ENCODE measurements around the gene ZNF124. TPM values are rescaled to one million over a fixed set of nuclear protein-coding genes. Genes with fewer than 3 reads are reported as not detected.

ZNF124 gene
- total and polyA plus RNA-seq, 2 of the 8 experiments (the other 6 are each of a cell fraction or from before 2014, with no cell fraction given): 4.6 to 39.9 TPM

GRCh38 chr1:247119600-247120407 lies 52.0 kb downstream of the ZNF124 start:
- no peak overlapping the region for H2AFZ ChIP-seq (ENCODE audit: low read length)
- H3K18ac ChIP-seq (ENCODE audit: extremely low read depth, low read length): no peak overlapping the region
- H3K4me3 ChIP-seq (ENCODE audit: extremely low read depth in 1 of 4, insufficient read depth in 2 of 4, low read depth in 3 of 4, low read length in 4 of 4): no peak overlapping the region
- no peak overlapping the region for H2BK5ac ChIP-seq (ENCODE audit: low read depth, low read length)
- H3K4me2 ChIP-seq (ENCODE audit: insufficient read depth in 1 of 2, low read depth in 2 of 2, low read length in 2 of 2): no peak overlapping the region
- no peak overlapping the region for H2AK5ac ChIP-seq (ENCODE audit: low read depth, low read length)
- no peak overlapping the region for H2BK120ac ChIP-seq (replicated peaks; ENCODE audit: low read depth, low read length)
- no peaks in the 10 kb centered on the region for H3K23me2 ChIP-seq (ENCODE audit: low read depth, low read length)
- H3K23ac ChIP-seq (ENCODE audit: insufficient read length): no peak overlapping the region
- no peaks in the 10 kb centered on the region for H3K4me1 ChIP-seq (replicated peaks in 1 of 4; ENCODE audit: control insufficient read depth in 3 of 4, insufficient read depth in 4 of 4, low read length in 3 of 4)
- no peak overlapping the region for H2BK20ac ChIP-seq (ENCODE audit: low read length)
- no peak overlapping the region for H3K4ac ChIP-seq (replicated peaks; ENCODE audit: insufficient read length, low read depth, low read length)
- FAIRE-seq: no peak
- ChIA-PET CTCF (ENCODE audit: partially characterized antibody) (interaction anchor here (0.6 to 1.8 kb wide), 24 partner anchors 8 to 367 kb away, joined by 3 to 20 read pairs (median 3); partner anchors contain the start of gene ZNF670), POLR2A (ENCODE audit: partially characterized antibody) (interaction anchor here (0.7 to 1.9 kb wide), 2 partner anchors 16 to 19 kb away, joined by 3 to 6 read pairs; partner anchors contain the start of gene ZNF669)
- H4K8ac ChIP-seq (ENCODE audit: extremely low read depth, insufficient read depth, low read length): no peak overlapping the region
- no peaks in the 10 kb centered on the region for H3K79me2 ChIP-seq (ENCODE audit: control insufficient read depth in 1 of 2, insufficient read depth in 2 of 2, low read length in 2 of 2)
- no peaks in the 10 kb centered on the region for H3K9me3 ChIP-seq (ENCODE audit: insufficient read depth in 2 of 2, low read depth in 1 of 2, low read length in 1 of 2)
- 88% methylated on average over 19 of the region's 22 CpGs; no CpG with 5 or more reads in 1 of the 2 experiments for WGBS, 2 experiments (ENCODE audit: extremely low coverage in 1 of 2, insufficient coverage in 1 of 2, insufficient read length in 1 of 2, insufficient replicate concordance in 2 of 2, low coverage in 1 of 2, low lambda C conversion rate in 2 of 2, missing lambda C conversion rate in 1 of 2)
- H3K79me1 ChIP-seq (ENCODE audit: low read depth, low read length): no peaks in the 10 kb centered on the region
- no peak overlapping the region for H3K56ac ChIP-seq (replicated peaks; ENCODE audit: insufficient read length, low read depth, low read length)
- H4K5ac ChIP-seq (ENCODE audit: insufficient read length, low read depth, low read length): no peak overlapping the region
- H2BK15ac ChIP-seq (ENCODE audit: low read length): no peak overlapping the region
- no peak overlapping the region for H2BK12ac ChIP-seq (ENCODE audit: low read depth, low read length)
- H4K20me1 ChIP-seq (replicated peaks in 1 of 2; ENCODE audit: control insufficient read depth in 1 of 2, insufficient read depth in 2 of 2, low read length in 2 of 2): peaks cover 0 to 3% of the 10 kb centered on the region in 2 experiments
- no peak for DNase-seq (ENCODE audit: low read depth in 1 of 2, low spot score in 2 of 2)
- H3K27me3 ChIP-seq (replicated peaks in 1 of 4; ENCODE audit: control insufficient read depth in 3 of 4, extremely low read depth in 1 of 4, insufficient read depth in 3 of 4, low read length in 3 of 4): no peaks in the 10 kb centered on the region
- no peak overlapping the region for H3K14ac ChIP-seq (ENCODE audit: insufficient read length)
- no peak overlapping the region for H3K27ac ChIP-seq (ENCODE audit: low read depth, low read length)
- no peak overlapping the region for H3K9ac ChIP-seq (replicated peaks in 1 of 4; ENCODE audit: extremely low read depth in 1 of 4, low read depth in 3 of 4, low read length in 3 of 4)
- no peak overlapping the region for H4K91ac ChIP-seq (replicated peaks; ENCODE audit: insufficient read length, low read length)
- H3K36me3 ChIP-seq (ENCODE audit: control insufficient read depth in 2 of 4, insufficient read depth in 4 of 4, low read length in 3 of 4): no peaks in the 10 kb centered on the region
- TF ChIP-seq EGR1 (IDR thresholded peaks at IDR 0.05; ENCODE audit: borderline replicate concordance, low read depth, low read length): no peak
- TF ChIP-seq MAX (IDR thresholded peaks at IDR 0.05): no peak
- no peak for TF ChIP-seq SIRT6 (IDR thresholded peaks at IDR 0.05; ENCODE audit: low read length)
- TF ChIP-seq GABPA (IDR thresholded peaks at IDR 0.05; ENCODE audit: borderline replicate concordance, insufficient read depth, low read length): no peak
- TF ChIP-seq ATF3 (IDR thresholded peaks at IDR 0.05; ENCODE audit: insufficient read depth, low read depth, low read length): no peak
- no peak for TF ChIP-seq CHD1 (IDR thresholded peaks at IDR 0.05; ENCODE audit: low read depth, low read length)
- no peak for TF ChIP-seq KDM4A (IDR thresholded peaks at IDR 0.05; ENCODE audit: low read depth, low read length, severe bottlenecking)
- no peak for TF ChIP-seq CBX8 (IDR thresholded peaks at IDR 0.05; ENCODE audit: borderline replicate concordance, low read depth, low read length)
- TF ChIP-seq FOSL1 (IDR thresholded peaks at IDR 0.05; ENCODE audit: insufficient read depth, low read depth, low read length): no peak
- no peak for TF ChIP-seq POLR2AphosphoS5 (IDR thresholded peaks at IDR 0.05; ENCODE audit: low read depth, low read length)
- no peak for TF ChIP-seq NANOG (IDR thresholded peaks at IDR 0.05; ENCODE audit: insufficient read depth, low read depth, low read length, poor library complexity, severe bottlenecking)
